Fibroblast of the conjunctiva (primary cell): Measurements from ENCODE around the gene GPC4.
"Not testable (repeated sequence)": the region's sequence is repeated elsewhere in the genome, so short reads cannot be mapped to it uniquely, and the experiment has no call there.

Experiments
- DNase-seq: peaks from one replicate; pipeline ENCODE4 v3.0.0-alpha.2; 2010; ENCODE audit warnings: low read depth

Gene GPC4

GRCh38 chrX:133365871-133366611 lies 49.2 kb downstream of the GPC4 start:
- DNase-seq = no peak

- DNase-seq = no peak
Measured at GRCh38 chrX:133364865-133365264, 50.4 kb downstream of the GPC4 start.

DNA sequence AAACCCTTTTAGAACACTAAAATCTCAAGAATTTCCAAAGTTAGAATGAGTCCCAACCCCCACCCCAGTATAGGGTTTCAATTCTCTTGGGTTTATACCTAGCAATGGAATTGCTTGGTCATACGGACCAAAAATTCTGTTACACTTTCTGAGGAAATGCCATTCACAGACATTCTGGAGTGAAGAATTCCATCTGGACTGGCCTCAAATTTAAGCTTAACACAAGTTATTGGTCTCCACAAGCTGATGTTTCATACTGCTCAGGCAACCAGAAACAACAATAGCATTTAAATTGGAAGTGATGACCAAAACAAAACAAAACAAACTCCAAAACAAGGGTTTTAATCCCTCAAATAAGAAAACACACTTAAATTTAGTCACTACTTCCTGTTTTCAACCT lies 51.1 kb downstream of the GPC4 start:
- DNase-seq = no peak

- DNase-seq = no peak
Measured at GRCh38 chrX:133362538-133362937, 52.8 kb downstream of the GPC4 start.

DNA sequence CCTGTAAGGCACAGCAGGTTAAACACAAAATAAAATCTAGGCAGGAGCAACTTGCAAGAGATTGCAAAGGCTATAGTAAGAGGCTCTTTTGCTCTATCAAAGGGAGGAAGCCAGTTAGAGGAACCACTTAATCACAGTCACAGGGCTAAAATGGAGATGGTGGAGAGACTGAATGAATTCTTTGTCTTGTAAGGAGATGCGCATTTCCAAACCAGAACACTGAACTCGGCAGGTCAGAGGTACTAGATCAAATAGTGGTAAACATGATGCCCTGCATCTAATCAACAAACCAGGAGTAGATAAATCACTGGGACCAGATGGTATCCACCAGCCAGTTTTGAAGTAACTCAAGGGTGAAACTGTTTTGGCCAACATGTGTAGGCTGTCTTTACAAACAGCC lies 55.8 kb downstream of the GPC4 start:
- no peak for DNase-seq

DNA sequence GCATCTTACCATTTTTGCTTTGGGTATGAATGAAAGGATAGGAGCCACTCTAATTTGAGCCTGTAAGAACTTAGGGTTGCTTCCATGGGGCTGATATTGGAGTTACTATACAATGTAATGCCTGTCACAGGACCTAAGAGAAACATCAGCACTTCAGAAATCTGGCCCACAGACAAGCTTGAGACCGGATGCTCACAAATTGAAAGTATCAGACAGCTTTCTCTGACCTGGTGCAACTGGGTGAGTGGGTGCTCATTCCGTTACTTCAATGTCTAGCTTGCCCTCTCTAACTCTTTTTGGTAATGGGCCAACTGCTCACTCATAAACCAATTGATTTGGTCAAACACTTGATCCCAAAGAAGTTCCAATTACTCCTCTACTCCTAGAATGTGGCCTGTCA lies 62.1 kb downstream of the GPC4 start:
- no peak for DNase-seq

DNA sequence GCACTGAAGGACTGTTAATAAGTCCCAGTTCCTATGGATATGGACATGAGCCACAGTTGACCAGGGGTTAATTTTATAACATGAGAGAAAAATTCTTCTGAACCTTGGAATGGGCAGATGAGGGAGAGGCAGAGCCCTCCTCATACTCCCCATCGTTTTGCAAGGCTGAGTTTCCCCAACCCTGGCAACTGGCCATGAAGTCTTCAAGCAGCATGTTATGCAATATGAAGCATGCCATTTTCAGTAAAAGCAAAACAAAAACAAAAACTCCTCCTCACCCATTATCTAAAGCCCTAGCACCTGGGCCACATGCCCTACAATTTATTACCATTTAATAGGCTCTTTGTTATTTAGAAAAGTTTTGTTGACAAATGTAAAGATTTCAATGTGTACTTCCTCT lies 64.5 kb downstream of the GPC4 start:
- DNase-seq = peak; percentile 8

- DNase-seq = no peak
Measured at GRCh38 chrX:133346026-133346425, 69.3 kb downstream of the GPC4 start.

DNA sequence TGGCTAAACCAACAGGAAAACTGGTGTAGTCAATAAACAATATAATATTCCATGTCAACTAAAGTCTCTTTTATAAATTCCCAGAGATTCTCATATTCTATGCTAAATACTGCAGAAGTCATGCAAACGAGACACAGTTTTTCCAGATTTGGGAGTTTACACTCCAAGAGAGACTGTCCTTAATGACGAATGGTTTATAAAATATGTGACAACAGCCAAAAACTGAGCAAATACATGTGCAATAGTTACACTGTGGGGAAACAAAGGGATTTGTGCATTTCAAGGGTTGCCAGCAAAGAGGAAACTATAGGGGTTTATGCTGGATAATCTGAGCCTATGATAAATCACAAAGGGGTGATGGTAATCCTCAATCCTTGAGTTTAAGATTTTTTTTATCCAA lies 75.7 kb downstream of the GPC4 start:
- no peak for DNase-seq

- no peak for DNase-seq
Measured at GRCh38 chrX:133337250-133337649, 78.0 kb downstream of the GPC4 start.

DNA sequence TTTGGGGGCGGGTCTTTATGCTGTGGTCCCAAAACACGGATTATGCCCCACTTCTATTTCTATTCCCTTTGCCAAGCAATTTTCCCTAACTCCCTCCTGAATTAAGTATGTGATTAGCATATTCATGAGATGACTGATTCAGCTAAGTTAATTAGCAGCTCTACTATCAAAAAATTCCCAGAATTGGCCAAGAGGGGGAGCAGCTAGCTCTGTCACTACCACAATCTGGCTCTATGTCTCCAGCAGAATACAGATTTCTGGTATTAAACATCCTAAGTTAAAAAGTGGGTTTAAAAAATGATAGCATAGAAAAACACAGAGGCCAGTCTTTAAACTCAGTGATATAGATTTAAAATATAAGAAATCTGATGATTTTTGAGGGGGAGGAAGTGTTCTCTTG lies 80.3 kb downstream of the GPC4 start:
- DNase-seq = no peak

- no peak for DNase-seq
Measured at GRCh38 chrX:133333154-133333750, 82.0 kb downstream of the GPC4 start.

DNA sequence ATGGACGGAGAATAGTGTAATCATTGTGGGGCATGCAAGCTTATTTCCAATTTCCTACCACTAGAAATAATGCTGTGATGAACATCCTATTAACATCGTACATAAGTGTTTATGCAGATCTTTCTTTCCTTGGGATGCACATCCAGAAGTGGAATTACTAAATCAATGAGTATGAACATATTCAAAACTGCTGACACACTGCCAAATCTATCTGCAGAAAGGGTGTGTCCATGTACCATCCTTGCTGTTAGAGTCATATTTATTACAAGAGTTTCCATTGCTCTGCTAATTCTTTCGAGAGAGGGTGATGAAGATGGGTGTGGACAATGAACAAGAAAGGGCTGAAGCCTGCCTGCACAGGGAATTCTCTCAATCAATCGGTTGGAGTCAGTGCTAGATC lies 82.6 kb downstream of the GPC4 start:
- DNase-seq = no peak

DNA sequence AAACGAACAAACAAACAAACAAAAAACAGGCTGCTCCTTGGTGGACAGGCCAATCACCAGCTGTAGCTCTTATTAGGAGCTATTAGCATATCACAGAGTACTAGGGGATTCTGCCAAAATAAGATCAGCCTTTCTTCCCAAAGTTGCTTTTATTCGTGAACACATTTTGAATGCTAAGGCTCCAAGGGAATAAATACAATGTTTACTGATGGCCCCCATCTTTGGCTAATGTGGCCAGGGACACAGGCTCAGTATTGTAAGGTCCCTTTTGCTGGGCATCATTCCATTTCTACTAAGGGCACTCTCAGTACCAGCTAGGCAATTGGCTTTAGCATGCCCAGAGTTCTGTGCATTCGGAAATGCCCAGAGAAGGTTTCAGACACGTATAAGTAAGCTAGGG lies 84.3 kb downstream of the GPC4 start:
- no peak for DNase-seq

DNA sequence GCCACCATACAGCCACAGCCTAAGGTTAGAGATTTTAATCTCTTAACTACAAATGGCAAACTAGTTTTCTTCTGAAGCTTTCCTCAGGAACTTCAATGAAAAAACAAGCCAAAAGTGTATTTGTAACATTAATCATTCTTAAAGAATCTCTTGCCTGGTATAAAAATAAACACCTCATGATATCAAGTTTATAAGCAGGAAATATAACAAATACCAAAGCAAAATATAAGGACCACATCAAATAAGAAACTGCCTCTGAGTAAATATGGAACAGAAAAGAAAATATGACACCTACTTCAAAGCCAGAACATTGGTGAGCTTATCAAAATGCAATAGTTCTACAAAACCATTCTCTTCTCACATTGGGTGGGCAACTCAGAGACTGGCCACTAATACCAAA lies 89.9 kb downstream of the GPC4 start:
- DNase-seq = no peak

DNA sequence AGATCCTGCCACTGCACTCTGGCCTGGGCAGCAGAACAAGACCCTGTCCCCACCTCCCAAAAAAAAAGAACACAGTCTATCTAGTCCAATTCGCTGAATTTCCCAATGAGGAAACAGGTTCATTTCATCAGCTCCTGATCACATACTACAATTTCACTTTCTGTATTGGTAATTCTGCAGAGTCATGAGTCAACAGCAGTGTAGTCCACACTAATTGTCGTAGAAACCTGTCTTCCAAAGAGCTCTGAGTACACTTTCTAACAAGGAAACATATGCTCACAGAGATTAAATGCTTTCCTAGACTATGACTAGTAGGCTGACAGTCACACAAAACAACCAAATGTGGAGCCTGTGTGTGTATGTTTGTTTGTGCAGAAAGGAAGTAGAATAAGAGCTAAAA lies 91.9 kb downstream of the GPC4 start:
- DNase-seq = no peak

DNA sequence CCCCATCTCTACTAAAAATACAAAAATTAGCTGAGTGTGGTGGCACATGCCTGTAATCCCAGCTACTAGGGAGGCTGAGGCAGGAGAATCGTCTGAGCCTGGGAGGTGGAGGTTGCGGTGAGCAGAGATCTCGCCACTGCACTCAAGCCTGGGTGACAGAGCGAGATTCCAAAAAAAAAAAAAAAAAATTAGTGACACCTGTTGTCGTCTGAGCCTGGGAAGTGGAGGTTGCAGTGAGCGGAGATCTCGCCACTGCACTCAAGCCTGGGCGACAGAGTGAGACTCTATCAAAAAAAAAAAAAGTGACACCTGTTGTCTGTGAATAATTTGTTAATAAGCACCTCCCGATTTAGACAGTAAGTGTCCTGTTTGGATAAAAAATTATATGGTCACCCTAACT lies 93.0 kb downstream of the GPC4 start:
- DNase-seq = not testable (repeated sequence)

GRCh38 chrX:133321451-133321850 lies 93.8 kb downstream of the GPC4 start:
- DNase-seq = no peak

DNA sequence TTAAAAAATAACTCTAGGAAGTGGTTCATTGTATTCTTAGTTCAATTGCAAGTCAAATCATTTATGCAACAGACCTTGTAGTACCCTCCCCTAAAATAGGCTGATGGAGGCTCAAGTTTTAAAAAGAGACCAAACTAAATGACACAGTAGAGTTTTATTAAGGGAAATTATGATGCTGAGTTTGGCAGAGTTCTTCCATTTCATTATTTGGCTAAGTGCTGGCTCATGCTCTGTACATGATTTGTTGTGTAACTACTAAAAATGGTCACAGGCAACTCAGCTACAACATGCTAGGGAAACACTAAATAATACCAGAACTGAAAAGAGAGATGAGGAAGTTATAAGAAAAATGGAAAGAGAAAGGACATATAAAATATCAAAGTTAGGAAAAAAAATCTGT lies 101.0 kb downstream of the GPC4 start:
- DNase-seq = no peak

DNA sequence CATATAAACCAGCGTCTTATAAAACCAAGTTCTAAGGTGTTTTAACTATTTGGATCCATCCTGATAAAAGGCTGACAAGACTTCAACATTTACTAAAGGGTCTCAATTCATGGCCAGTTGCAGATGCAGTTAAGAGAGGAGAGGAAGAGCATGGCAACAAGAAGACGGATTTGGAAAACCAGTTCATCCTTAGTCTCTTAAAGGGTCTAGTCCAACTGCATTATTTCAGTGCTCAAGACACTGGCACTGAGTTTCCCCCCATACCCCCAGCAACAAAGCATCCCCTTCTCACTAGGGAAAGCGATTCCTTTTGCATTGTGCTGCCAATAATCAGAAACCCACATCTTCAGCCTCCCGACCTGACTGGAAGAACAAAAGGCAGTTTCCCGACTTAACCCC lies 106.8 kb downstream of the GPC4 start:
- no peak for DNase-seq

DNA sequence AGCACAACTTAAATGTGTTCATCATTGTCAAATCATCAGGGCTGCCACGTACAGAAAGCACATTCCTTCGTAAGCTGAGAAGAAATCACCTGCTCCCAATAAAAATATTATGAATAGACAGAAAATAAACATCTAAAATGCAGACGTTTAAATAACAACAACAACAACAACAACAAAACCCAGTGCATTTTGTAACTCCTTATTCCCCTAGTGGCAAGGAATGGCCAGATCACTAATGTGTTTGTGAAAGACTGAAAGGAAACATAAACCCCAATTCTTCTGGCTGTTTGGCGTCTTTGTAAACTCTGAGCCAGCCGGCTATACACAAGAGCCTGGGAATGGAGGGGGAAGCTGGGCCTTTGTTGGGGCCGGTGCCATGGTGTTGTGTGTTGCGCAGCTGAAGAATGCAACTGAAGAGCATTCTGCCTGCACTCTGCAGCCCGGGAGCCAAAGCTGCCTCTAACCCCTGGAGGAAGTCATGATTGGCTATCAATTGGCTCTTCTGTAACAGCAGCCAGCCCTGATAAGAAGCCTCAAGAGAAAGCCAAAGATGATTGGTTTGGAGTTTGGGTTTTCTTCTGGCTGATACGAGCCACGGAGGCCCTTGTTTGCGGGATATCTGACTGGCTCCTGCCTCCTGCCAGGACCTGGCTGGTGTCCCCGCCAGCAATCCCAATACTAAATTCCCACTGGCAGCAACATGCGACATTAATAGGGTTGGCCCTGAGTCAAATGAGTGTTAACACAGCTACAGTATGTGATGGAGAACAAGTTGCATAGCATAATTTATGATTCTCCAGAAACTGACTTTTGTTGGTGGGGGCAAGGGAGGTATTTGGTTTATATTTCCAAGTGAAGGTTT lies 107.4 kb downstream of the GPC4 start:
- no peak for DNase-seq

- DNase-seq = no peak
Measured at GRCh38 chrX:133307094-133307493, 108.2 kb downstream of the GPC4 start.

- no peak for DNase-seq
Measured at GRCh38 chrX:133306316-133306715, 109.0 kb downstream of the GPC4 start.
